WTC11 (cell line): ENCODE measurements around the gene MAP1LC3B. TPM values are rescaled to one million over a fixed set of nuclear protein-coding genes. Genes with fewer than 3 reads are reported as not detected.

Source experiments
- ATAC-seq: fragments of 200-7000 bp; cut with Tn5 transposase; 2 replicates; pipeline ENCODE4 v1.10.0; 2021; ENCODE audit warnings: mild to moderate bottlenecking, moderate library complexity
- CTCF ChIA-PET: fragments of 300-600 bp; sonication (Branson Sonifier 250); formaldehyde crosslinking; loops from one replicate; lab custom pipeline; 2021; ENCODE audit warnings: antibody characterized with exemption; lab: Charles Lee
- POLR2A ChIA-PET: fragments of 350-600 bp; sonication (Branson Sonifier 250); formaldehyde crosslinking; loops from one replicate; lab custom pipeline; 2021; ENCODE audit warnings: antibody characterized with exemption; lab: Charles Lee
- DNase-seq: peaks from one replicate; pipeline ENCODE4 v3.0.0; 2021; ENCODE audit warnings: low spot score
- H3K27ac Mint-ChIP-seq: 2 replicates; pipeline ENCODE4 v1.8.0; 2021; ENCODE audit warnings: mixed read lengths
- H3K27me3 Mint-ChIP-seq: 2 replicates; pipeline ENCODE4 v1.8.0; 2021; ENCODE audit warnings: low read depth, mild to moderate bottlenecking, moderate library complexity, mixed read lengths
- H3K36me3 Mint-ChIP-seq: 2 replicates; pipeline ENCODE4 v1.8.0; 2021; ENCODE audit warnings: mixed read lengths
- H3K4me1 Mint-ChIP-seq: 2 replicates; pipeline ENCODE4 v1.8.0; 2022; ENCODE audit warnings: mixed read lengths
- H3K4me3 Mint-ChIP-seq: 2 replicates; pipeline ENCODE4 v1.8.0; 2021; ENCODE audit warnings: mild to moderate bottlenecking, moderate library complexity, mixed read lengths
- H3K9me3 Mint-ChIP-seq: 2 replicates; pipeline ENCODE4 v1.8.0; 2021; ENCODE audit warnings: mixed read lengths
- ATF2 ChIP-seq: sonication (generic); formaldehyde crosslinking; IDR thresholded peaks from 2 replicates; pipeline ENCODE4 v1.8.1; 2022; ENCODE audit warnings: low read depth, missing genetic modification reagents, borderline replicate concordance
- CTCF ChIP-seq: fragments of 200-600 bp; IDR thresholded peaks from 2 replicates; pipeline ENCODE4 v1.8.0; 2022; ENCODE audit warnings: antibody characterized with exemption
- E2F4 ChIP-seq: sonication (generic); formaldehyde crosslinking; IDR thresholded peaks from 2 replicates; pipeline ENCODE4 v1.8.1; 2022; ENCODE audit warnings: low read depth, mild to moderate bottlenecking, moderate library complexity, missing genetic modification reagents, borderline replicate concordance
- EMX1 ChIP-seq: fragments of 250-450 bp; sonication (Bioruptor Pico); IDR thresholded peaks from 2 replicates; pipeline ENCODE4 v1.8.0; 2021; ENCODE audit warnings: mild to moderate bottlenecking
- FOXP4 ChIP-seq: sonication (generic); formaldehyde crosslinking; IDR thresholded peaks from 2 replicates; pipeline ENCODE4 v1.8.0; 2022; ENCODE audit warnings: mild to moderate bottlenecking, missing genetic modification reagents
- IRF1 ChIP-seq: sonication (generic); formaldehyde crosslinking; IDR thresholded peaks from 2 replicates; pipeline ENCODE4 v1.8.0; 2023; ENCODE audit warnings: missing genetic modification reagents
- NFYB ChIP-seq: sonication (generic); formaldehyde crosslinking; conservative IDR thresholded peaks from 2 replicates; pipeline ENCODE4 v1.8.0; 2022; ENCODE audit warnings: low read depth, missing genetic modification reagents
- SOX15 ChIP-seq: fragments of 250-450 bp; sonication (Bioruptor Pico); IDR thresholded peaks from 2 replicates; pipeline ENCODE4 v1.9.0; 2021; ENCODE audit warnings: mild to moderate bottlenecking
- TP53 ChIP-seq: sonication (generic); formaldehyde crosslinking; IDR thresholded peaks from 2 replicates; pipeline ENCODE4 v1.8.1; 2023; ENCODE audit warnings: mild to moderate bottlenecking, missing genetic modification reagents
- ZNF263 ChIP-seq: sonication (generic); formaldehyde crosslinking; IDR thresholded peaks from 2 replicates; pipeline ENCODE4 v1.8.1; 2022; ENCODE audit warnings: low read depth, mild to moderate bottlenecking, moderate library complexity, missing genetic modification reagents
- total RNA-seq: library from RNA; stranded (reverse); gene quantifications from 3 replicates; pipeline ENCODE4 v1.2.3, GENCODE V29; 2021
- TF ChIP-seq, protein P1 (sequence below): sonication (generic); formaldehyde crosslinking; IDR thresholded peaks from 2 replicates; pipeline ENCODE4 v1.8.1; 2022; ENCODE audit warnings: mild to moderate bottlenecking, moderate library complexity, missing genetic modification reagents
- TF ChIP-seq, protein P2 (sequence below): sonication (generic); formaldehyde crosslinking; IDR thresholded peaks from 2 replicates; pipeline ENCODE4 v1.8.0; 2022; ENCODE audit warnings: missing genetic modification reagents
- TF ChIP-seq, protein P3 (sequence below): fragments of 250-450 bp; sonication (Bioruptor Pico); IDR thresholded peaks from 2 replicates; pipeline ENCODE4 v2.1.2; 2022; ENCODE audit warnings: mild to moderate bottlenecking, moderate library complexity

MAP1LC3B gene
- total RNA-seq, 1 experiment from 2014 or later, result 46.9 TPM

- TF ChIP-seq EMX1 (CRISPR knock-in tag) (no peak), NFYB (no peak), FOXP4 (CRISPR knock-in tag) (no peak), TP53 (CRISPR knock-in tag) (no peak), E2F4 (no peak), ATF2 (CRISPR knock-in tag) (no peak), CTCF (no peak), SOX15 (no peak), IRF1 (CRISPR knock-in tag) (no peak), ZNF263 (no peak)
- TF ChIP-seq, protein P1, sequence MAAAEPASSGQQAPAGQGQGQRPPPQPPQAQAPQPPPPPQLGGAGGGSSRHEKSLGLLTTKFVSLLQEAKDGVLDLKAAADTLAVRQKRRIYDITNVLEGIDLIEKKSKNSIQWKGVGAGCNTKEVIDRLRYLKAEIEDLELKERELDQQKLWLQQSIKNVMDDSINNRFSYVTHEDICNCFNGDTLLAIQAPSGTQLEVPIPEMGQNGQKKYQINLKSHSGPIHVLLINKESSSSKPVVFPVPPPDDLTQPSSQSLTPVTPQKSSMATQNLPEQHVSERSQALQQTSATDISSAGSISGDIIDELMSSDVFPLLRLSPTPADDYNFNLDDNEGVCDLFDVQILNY (CRISPR knock-in tag), result no peak
- TF ChIP-seq, protein P2, sequence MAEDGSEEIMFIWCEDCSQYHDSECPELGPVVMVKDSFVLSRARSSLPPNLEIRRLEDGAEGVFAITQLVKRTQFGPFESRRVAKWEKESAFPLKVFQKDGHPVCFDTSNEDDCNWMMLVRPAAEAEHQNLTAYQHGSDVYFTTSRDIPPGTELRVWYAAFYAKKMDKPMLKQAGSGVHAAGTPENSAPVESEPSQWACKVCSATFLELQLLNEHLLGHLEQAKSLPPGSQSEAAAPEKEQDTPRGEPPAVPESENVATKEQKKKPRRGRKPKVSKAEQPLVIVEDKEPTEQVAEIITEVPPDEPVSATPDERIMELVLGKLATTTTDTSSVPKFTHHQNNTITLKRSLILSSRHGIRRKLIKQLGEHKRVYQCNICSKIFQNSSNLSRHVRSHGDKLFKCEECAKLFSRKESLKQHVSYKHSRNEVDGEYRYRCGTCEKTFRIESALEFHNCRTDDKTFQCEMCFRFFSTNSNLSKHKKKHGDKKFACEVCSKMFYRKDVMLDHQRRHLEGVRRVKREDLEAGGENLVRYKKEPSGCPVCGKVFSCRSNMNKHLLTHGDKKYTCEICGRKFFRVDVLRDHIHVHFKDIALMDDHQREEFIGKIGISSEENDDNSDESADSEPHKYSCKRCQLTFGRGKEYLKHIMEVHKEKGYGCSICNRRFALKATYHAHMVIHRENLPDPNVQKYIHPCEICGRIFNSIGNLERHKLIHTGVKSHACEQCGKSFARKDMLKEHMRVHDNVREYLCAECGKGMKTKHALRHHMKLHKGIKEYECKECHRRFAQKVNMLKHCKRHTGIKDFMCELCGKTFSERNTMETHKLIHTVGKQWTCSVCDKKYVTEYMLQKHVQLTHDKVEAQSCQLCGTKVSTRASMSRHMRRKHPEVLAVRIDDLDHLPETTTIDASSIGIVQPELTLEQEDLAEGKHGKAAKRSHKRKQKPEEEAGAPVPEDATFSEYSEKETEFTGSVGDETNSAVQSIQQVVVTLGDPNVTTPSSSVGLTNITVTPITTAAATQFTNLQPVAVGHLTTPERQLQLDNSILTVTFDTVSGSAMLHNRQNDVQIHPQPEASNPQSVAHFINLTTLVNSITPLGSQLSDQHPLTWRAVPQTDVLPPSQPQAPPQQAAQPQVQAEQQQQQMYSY (CRISPR knock-in tag), result no peak
- TF ChIP-seq, protein P3, sequence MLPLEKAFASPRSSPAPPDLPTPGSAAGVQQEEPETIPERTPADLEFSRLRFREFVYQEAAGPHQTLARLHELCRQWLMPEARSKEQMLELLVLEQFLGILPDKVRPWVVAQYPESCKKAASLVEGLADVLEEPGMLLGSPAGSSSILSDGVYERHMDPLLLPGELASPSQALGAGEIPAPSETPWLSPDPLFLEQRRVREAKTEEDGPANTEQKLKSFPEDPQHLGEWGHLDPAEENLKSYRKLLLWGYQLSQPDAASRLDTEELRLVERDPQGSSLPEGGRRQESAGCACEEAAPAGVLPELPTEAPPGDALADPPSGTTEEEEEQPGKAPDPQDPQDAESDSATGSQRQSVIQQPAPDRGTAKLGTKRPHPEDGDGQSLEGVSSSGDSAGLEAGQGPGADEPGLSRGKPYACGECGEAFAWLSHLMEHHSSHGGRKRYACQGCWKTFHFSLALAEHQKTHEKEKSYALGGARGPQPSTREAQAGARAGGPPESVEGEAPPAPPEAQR (CRISPR knock-in tag), result no peak
- TF ChIP-seq, all 79 proteins: peak for 0
- no peaks in the 10 kb centered on the region for H3K4me1 Mint-ChIP-seq
- H3K4me3 Mint-ChIP-seq, result no peak overlapping the region
These were observed 33.9 kb upstream of the MAP1LC3B start for GRCh38 chr16:87358250-87358649.

More at GRCh38 chr16:87358250-87358649, 33.9 kb upstream of the MAP1LC3B start:
- POLR2A ChIA-PET, result no interaction called here
- no peak for DNase-seq
- ATAC-seq, result no peak
- no peaks in the 10 kb centered on the region for H3K9me3 Mint-ChIP-seq
- peaks cover 15% of the 10 kb centered on the region for H3K36me3 Mint-ChIP-seq
- H3K27ac Mint-ChIP-seq, result 0 out of 2 replicates have a peak overlapping the region, but pooled peaks have one; percentile 29
- CTCF ChIA-PET, result no interaction called here
- H3K27me3 Mint-ChIP-seq, result no peaks in the 10 kb centered on the region
